Neuronal stem cell (in vitro differentiated cells): ENCODE data around the gene SH2D7.

Experiments used
- DNase-seq: peaks from one replicate; pipeline ENCODE4 v3.0.0-alpha.2; 2013; ENCODE audit warnings: low spot score
- H2AFZ ChIP-seq: one replicate; pipeline ENCODE4 v1.6.1; 2013; ENCODE audit warnings: mild to moderate bottlenecking, low read length, inconsistent platforms
- H2AK5ac ChIP-seq: 2 replicates; pipeline ENCODE4 v1.6.1; 2013; ENCODE audit warnings: low read depth, mild to moderate bottlenecking, inconsistent platforms, low read length, moderate library complexity, mixed read lengths
- H2BK120ac ChIP-seq: 2 replicates; pipeline ENCODE4 v1.6.1; 2013; ENCODE audit warnings: low read depth, mild to moderate bottlenecking, inconsistent platforms, low read length, moderate library complexity, mixed read lengths
- H2BK12ac ChIP-seq: one replicate; pipeline ENCODE4 v1.6.1; 2013; ENCODE audit warnings: low read length, inconsistent platforms
- H2BK15ac ChIP-seq: 2 replicates; pipeline ENCODE4 v1.6.1; 2013; ENCODE audit warnings: mild to moderate bottlenecking, low read length, inconsistent platforms, mixed read lengths
- H2BK5ac ChIP-seq: one replicate; pipeline ENCODE4 v1.6.1; 2013; ENCODE audit warnings: inconsistent platforms, mild to moderate bottlenecking, low read length, moderate library complexity
- H3K14ac ChIP-seq: one replicate; pipeline ENCODE4 v1.6.1; 2013; ENCODE audit warnings: low read length, inconsistent platforms
- H3K18ac ChIP-seq: 2 replicates; pipeline ENCODE4 v1.6.1; 2013; ENCODE audit warnings: low read length, inconsistent platforms
- H3K23ac ChIP-seq: 2 replicates; pipeline ENCODE4 v1.6.1; 2013; ENCODE audit warnings: low read depth, mild to moderate bottlenecking, mixed read lengths, low read length, inconsistent platforms; ENCODE audit not compliant: poor library complexity
- H3K27ac ChIP-seq: replicated peaks from 3 replicates; pipeline ENCODE4 v1.5.1; 2013; ENCODE audit warnings: low read length, inconsistent platforms
- H3K27me3 ChIP-seq, 3 experiments: 2 replicates each; pipeline ENCODE4 v1.6.1; 2013; ENCODE audit warnings: low read length in 3 of 3, mild to moderate bottlenecking in 2 of 3, inconsistent platforms in 1 of 3, low read depth in 1 of 3, mixed read lengths in 1 of 3, moderate library complexity in 1 of 3; ENCODE audit not compliant: control insufficient read depth in 3 of 3, insufficient read depth in 3 of 3
- H3K36me3 ChIP-seq, 2 donors: replicated peaks in 1 of 2; 2 replicates each; pipeline ENCODE4 v1.6.1; 2013; ENCODE audit warnings: low read length in 2 of 2; ENCODE audit not compliant: control insufficient read depth in 2 of 2, insufficient read depth in 2 of 2
- H3K4ac ChIP-seq: 2 replicates; pipeline ENCODE4 v1.6.1; 2013; ENCODE audit warnings: inconsistent platforms, mild to moderate bottlenecking, low read length, moderate library complexity
- H3K4me1 ChIP-seq, 2 donors: 1 replicate in 1 of 2; 2 replicates in 1 of 2; pipeline ENCODE4 v1.6.1; 2013; ENCODE audit warnings: low read length in 2 of 2, low read depth in 1 of 2; ENCODE audit not compliant: control insufficient read depth in 2 of 2, insufficient read depth in 1 of 2
- H3K4me2 ChIP-seq: one replicate; pipeline ENCODE4 v1.6.1; 2013; ENCODE audit warnings: mild to moderate bottlenecking, low read length, inconsistent platforms; ENCODE audit not compliant: insufficient read depth, poor library complexity, severe bottlenecking
- H3K4me3 ChIP-seq, 2 donors: 2 replicates each; pipeline ENCODE4 v1.5.1; 2013; ENCODE audit warnings: low read length in 2 of 2, mild to moderate bottlenecking in 2 of 2, inconsistent platforms in 1 of 2, moderate library complexity in 1 of 2
- H3K79me1 ChIP-seq: one replicate; pipeline ENCODE4 v1.6.1; 2013; ENCODE audit warnings: low read depth, mild to moderate bottlenecking, inconsistent platforms, low read length, moderate library complexity
- H3K9ac ChIP-seq: one replicate; pipeline ENCODE4 v1.6.1; 2013; ENCODE audit warnings: mild to moderate bottlenecking, low read depth, low read length, inconsistent platforms; ENCODE audit not compliant: poor library complexity
- H3K9me3 ChIP-seq, 2 donors: replicated peaks in 1 of 2; 2 replicates each; pipeline versions ENCODE3 to v1.6.1; 2013; ENCODE audit warnings: low read length in 2 of 2, mild to moderate bottlenecking in 2 of 2, inconsistent platforms in 1 of 2, low read depth in 1 of 2, mixed read lengths in 1 of 2, moderate library complexity in 1 of 2; ENCODE audit not compliant: control insufficient read depth in 2 of 2, insufficient read depth in 1 of 2
- H4K8ac ChIP-seq: one replicate; pipeline ENCODE4 v1.6.1; 2013; ENCODE audit warnings: low read depth, mild to moderate bottlenecking, inconsistent platforms, low read length, moderate library complexity
- H4K91ac ChIP-seq: one replicate; pipeline ENCODE4 v1.6.1; 2013; ENCODE audit warnings: low read length, low read depth, mild to moderate bottlenecking, inconsistent platforms; ENCODE audit not compliant: poor library complexity
- WGBS, 2 donors: extraction: QIAGEN DNeasy Blood & Tissue Kit; methylation state at CpG; one replicate each; pipeline ENCODE4 v1.1.7; 2013; ENCODE audit warnings: missing lambda C conversion rate in 2 of 2, mixed read lengths in 1 of 2; ENCODE audit not compliant: insufficient read length in 2 of 2, insufficient replicate concordance in 1 of 2; ENCODE audit errors: extremely low coverage in 2 of 2; 5-methylcytosine and 5-hydroxymethylcytosine counted together

Gene SH2D7

DNA sequence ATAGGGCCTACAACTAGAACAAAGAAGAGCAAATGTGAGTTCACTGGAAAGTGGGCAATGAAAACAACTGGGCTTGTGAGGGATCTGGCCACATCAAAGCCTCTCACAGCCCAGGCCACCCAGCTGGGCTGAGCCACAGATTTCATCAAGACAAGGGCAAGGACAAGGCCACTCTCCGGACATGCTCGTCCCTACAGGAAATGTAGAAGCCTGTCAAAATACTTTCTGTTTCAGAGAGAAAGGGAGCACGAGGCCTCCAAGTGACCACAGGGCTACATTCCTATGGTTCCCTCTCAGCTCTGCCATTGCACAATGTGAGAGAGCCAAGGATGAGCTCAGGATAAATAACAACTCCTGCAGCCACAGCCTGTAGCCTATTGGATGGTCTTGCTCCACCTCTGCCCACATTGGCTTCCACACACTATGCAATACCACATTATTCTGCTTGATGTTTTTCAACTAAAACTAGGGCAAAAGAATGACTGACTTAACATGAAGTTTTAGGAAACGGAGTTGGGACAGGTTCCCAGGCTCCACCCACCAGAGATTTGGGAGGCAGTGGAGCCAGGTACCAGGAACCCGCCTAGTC is 27.0 kb upstream of the SH2D7 start:
- Histone ChIP-seq H3K27ac (no peak overlapping the region), H3K36me3 (no peaks in the 10 kb centered on the region), H3K4me3 (no peak overlapping the region), H3K9ac (no peak overlapping the region), H2AFZ (peak overlapping the region; percentile 38), H2BK15ac (no peak overlapping the region), H3K9me3 (no peaks in the 10 kb centered on the region), H2BK5ac (no peak overlapping the region), H3K23ac (no peak overlapping the region), H3K79me1 (no peaks in the 10 kb centered on the region), H3K27me3 (no peaks in the 10 kb centered on the region), H3K4me1 (peaks cover 5 to 20% of the 10 kb centered on the region in 2 donors), H2BK12ac (no peak overlapping the region), H3K4me2 (no peak overlapping the region), H2BK120ac (no peak overlapping the region), H3K4ac (no peak overlapping the region), H4K91ac (no peak overlapping the region), H3K18ac (no peak overlapping the region), H2AK5ac (no peak overlapping the region), H4K8ac (no peak overlapping the region), H3K14ac (no peak overlapping the region)
- WGBS, 2 donors: no CpG with 5 or more reads among the region's 5 CpGs
- no peak for DNase-seq

DNA sequence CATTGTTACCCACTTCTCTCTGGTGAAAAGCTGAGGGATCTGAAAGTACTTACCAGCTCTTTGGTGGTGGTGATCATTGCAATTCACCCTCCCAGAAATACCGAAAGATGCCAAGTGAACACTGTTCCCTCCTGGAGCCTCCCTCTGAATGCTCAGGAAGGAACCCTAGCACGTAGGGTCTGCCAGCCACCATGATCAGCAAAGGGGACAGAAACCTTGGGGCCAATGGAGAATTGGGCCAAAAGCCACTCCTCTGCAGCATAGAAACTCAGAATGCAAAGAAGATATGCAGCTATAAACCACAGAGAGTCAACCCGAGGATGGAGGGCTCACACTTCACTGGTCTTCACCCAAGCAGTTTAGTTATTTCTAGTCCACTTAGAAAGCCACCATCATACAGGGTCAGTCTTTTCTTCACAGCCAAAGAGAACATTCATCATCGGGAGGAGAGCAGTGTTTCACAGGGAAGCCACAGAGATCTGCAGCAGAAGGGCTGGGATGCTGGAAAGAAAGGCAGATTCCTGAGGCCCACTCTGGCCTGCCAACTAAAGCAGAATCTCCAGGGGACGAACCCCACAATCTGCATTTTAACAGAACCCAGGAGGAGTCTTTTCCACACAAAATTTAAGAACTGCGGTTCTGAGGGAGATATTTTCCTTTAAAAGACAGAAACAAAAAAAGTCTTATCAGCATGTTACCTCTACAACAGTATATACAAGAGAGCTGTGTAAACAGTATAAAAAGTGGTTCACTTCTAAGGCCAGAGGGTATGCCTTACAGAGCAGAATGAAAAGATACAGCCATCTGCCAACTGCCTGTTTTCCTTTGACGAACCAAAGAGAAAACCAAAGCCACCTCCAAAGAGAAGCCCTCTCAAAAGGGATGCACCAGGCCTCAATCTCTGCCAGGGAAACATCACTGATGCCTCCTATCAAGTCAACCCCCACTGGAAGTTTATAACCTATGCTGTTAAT is 26.1 kb upstream of the SH2D7 start:
- H3K4me3 ChIP-seq: no peak overlapping the region
- H4K91ac ChIP-seq: no peak overlapping the region
- H3K23ac ChIP-seq: no peak overlapping the region
- H3K4me1 ChIP-seq: peaks cover 5 to 20% of the 10 kb centered on the region in 2 donors
- H2BK5ac ChIP-seq: no peak overlapping the region
- no peak overlapping the region for H2AFZ ChIP-seq
- H4K8ac ChIP-seq: no peak overlapping the region
- no peak overlapping the region for H3K4me2 ChIP-seq
- H3K27me3 ChIP-seq: no peaks in the 10 kb centered on the region
- H3K27ac ChIP-seq: no peak overlapping the region
- H2BK15ac ChIP-seq: no peak overlapping the region
- WGBS, 2 donors: no CpG with 5 or more reads among the region's 7 CpGs
- H3K14ac ChIP-seq: no peak overlapping the region
- H3K9me3 ChIP-seq: no peaks in the 10 kb centered on the region
- no peaks in the 10 kb centered on the region for H3K79me1 ChIP-seq
- no peak overlapping the region for H2AK5ac ChIP-seq
- no peak overlapping the region for H3K18ac ChIP-seq
- no peak for DNase-seq
- H3K4ac ChIP-seq: no peak overlapping the region
- H3K9ac ChIP-seq: no peak overlapping the region
- no peak overlapping the region for H2BK120ac ChIP-seq
- H2BK12ac ChIP-seq: no peak overlapping the region
- no peaks in the 10 kb centered on the region for H3K36me3 ChIP-seq

DNA sequence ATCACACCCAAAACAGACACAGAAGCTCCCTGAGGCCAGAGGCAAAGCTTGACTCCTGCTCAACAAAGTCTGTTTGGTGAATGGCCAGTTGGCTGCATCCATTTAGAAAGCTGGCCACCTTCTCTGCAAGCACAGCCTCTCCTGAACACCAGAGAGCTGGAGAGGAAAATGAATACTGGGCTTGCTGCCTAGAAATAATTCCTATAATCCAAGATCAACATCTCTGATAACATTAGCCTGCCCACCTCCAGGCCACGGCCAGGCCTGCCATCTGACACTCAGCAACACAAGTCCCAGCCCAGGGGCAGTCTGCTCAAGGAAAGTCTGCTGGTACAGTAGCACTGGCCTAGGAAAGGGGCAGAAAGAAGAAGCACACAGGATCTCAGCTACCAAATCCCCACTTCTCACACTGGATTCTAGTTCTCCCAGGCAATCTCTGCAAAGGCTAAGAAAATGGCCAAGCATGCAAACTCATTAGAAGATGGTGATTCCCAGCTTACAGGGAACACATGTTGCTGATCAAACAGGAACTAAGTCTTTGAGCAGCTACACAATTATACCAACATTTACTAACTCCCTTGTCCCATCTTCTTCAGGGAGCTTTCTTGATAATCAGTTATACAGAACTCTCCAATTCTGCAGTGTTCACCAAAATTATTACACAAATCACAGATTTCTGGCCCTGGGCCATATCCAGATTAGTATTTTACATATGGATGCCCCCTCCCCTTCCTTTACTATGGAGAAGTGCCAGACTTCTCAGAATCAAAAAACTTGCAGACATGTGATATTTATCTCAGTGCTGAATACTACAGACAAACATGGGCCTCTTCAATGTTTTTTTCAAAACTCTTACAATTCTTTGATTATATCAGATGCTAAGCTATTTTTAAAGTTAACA is 24.8 kb upstream of the SH2D7 start:
- no peak overlapping the region for H2BK120ac ChIP-seq
- H2AK5ac ChIP-seq: no peak overlapping the region
- no peak overlapping the region for H2AFZ ChIP-seq
- H3K23ac ChIP-seq: no peak overlapping the region
- no peak overlapping the region for H2BK5ac ChIP-seq
- no peak overlapping the region for H3K27ac ChIP-seq
- no peaks in the 10 kb centered on the region for H3K27me3 ChIP-seq
- no peak overlapping the region for H4K91ac ChIP-seq
- no peak overlapping the region for H3K9ac ChIP-seq
- H3K36me3 ChIP-seq: no peaks in the 10 kb centered on the region
- no peaks in the 10 kb centered on the region for H3K9me3 ChIP-seq
- H2BK12ac ChIP-seq: no peak overlapping the region
- H2BK15ac ChIP-seq: no peak overlapping the region
- peaks cover 6 to 14% of the 10 kb centered on the region in 2 donors for H3K4me1 ChIP-seq
- H4K8ac ChIP-seq: no peak overlapping the region
- no peak overlapping the region for H3K14ac ChIP-seq
- H3K4me3 ChIP-seq: no peak overlapping the region
- no peak overlapping the region for H3K4me2 ChIP-seq
- DNase-seq: no peak
- H3K18ac ChIP-seq: no peak overlapping the region
- WGBS, 2 donors: no CpG with 5 or more reads among the region's 1 CpG
- no peaks in the 10 kb centered on the region for H3K79me1 ChIP-seq
- no peak overlapping the region for H3K4ac ChIP-seq
